Thymus (tissue), 11 donors: Measurements from ENCODE around the gene FAM118A. TPM values are rescaled to one million over a fixed set of nuclear protein-coding genes. Genes with fewer than 3 reads are reported as not detected.
A peak's percentile ranks its signal among the peaks of the same experiment; 100 is the strongest.
"Not testable (repeated sequence)": the region's sequence is repeated elsewhere in the genome, so short reads cannot be mapped to it uniquely, and the experiment has no call there.

Experiments
- DNase-seq, 9 donors: peaks; one replicate each; pipeline ENCODE4 v3.0.0-alpha.2; 2013; ENCODE audit warnings: low spot score in 9 of 9, low read depth in 6 of 9, missing footprints in 1 of 9
- H3K27ac ChIP-seq, 2 donors: one replicate each; pipeline ENCODE4 v1.5.1; 2013; ENCODE audit warnings: control low read depth in 1 of 2, low read depth in 1 of 2, low read length in 1 of 2, mild to moderate bottlenecking in 1 of 2, moderate library complexity in 1 of 2
- H3K27me3 ChIP-seq, 2 donors: one replicate each; pipeline ENCODE4 v1.5.1; 2013; ENCODE audit warnings: low read length in 1 of 2; ENCODE audit not compliant: control insufficient read depth in 2 of 2, insufficient read depth in 1 of 2
- H3K36me3 ChIP-seq, 2 donors: one replicate each; pipeline ENCODE4 v1.5.1; 2013; ENCODE audit warnings: low read length in 1 of 2, mild to moderate bottlenecking in 1 of 2, moderate library complexity in 1 of 2; ENCODE audit not compliant: control insufficient read depth in 2 of 2, insufficient read depth in 2 of 2
- H3K4me1 ChIP-seq, 2 donors: one replicate each; pipeline ENCODE4 v1.5.1; 2013; ENCODE audit warnings: low read length in 2 of 2; ENCODE audit not compliant: control insufficient read depth in 2 of 2, insufficient read depth in 2 of 2
- H3K4me3 ChIP-seq, 2 donors: one replicate each; pipeline ENCODE4 v1.5.1; 2013; ENCODE audit warnings: low read length in 2 of 2, control low read depth in 1 of 2, mild to moderate bottlenecking in 1 of 2
- H3K9me3 ChIP-seq, 2 donors: one replicate each; pipeline ENCODE4 v1.5.1; 2013; ENCODE audit warnings: low read length in 1 of 2, mild to moderate bottlenecking in 1 of 2; ENCODE audit not compliant: control insufficient read depth in 2 of 2, insufficient read depth in 1 of 2
- WGBS: extraction: QIAGEN DNeasy Blood & Tissue Kit; methylation state at CpG from one replicate; pipeline ENCODE4 v1.1.7; 2013; 5-methylcytosine and 5-hydroxymethylcytosine counted together
- polyA plus RNA-seq: library from polyadenylated mRNA; stranded (reverse); fragments of 200-250 nt; gene quantifications from one replicate; pipeline ENCODE4 v1.2.3, GENCODE V29; 2013
- total RNA-seq: library from RNA; stranded (reverse); fragments of 120-200 nt; gene quantifications from one replicate; pipeline ENCODE4 v1.2.4, GENCODE V29; 2013
- donor health status: healthy.

FAM118A gene
- total and polyA plus RNA-seq, 2 donors: 24.1 to 43.8 TPM

DNA sequence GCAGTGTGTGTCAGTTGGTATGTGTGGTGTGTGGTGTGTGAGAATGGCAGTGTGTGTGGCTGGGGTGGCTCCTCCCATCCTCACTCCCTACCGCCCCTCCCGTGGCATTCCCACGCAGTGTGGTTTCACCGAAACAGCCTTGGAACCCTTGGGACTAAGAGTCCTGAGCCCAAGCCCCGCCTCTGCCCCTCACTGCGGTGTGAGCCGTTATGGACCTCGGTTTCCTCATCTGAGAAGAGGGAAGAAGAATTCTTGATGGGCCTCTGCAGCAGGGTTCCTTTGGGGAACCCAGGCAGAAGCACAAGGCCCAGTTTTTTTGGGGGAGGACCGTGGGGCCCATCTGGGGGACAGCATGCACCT lies 17.8 kb upstream of the FAM118A start:
- H3K4me1 ChIP-seq: peaks cover 0 to 6% of the 10 kb centered on the region in 2 donors
- H3K27me3 ChIP-seq: peaks cover 0 to 16% of the 10 kb centered on the region in 2 donors
- no peaks in the 10 kb centered on the region for H3K36me3 ChIP-seq
- peaks cover 0 to 4% of the 10 kb centered on the region in 2 donors for H3K9me3 ChIP-seq
- no peak overlapping the region for H3K4me3 ChIP-seq
- no peak for DNase-seq
- 93% methylated on average over 9 of the region's 9 CpGs for WGBS
- no peak overlapping the region for H3K27ac ChIP-seq

GRCh38 chr22:45292731-45293442 lies 16.8 kb upstream of the FAM118A start:
- Histone ChIP-seq H3K27ac (no peak overlapping the region), H3K27me3 (peaks cover 0 to 12% of the 10 kb centered on the region in 2 donors), H3K36me3 (no peaks in the 10 kb centered on the region), H3K9me3 (peaks cover 0 to 4% of the 10 kb centered on the region in 2 donors), H3K4me1 (peaks cover 0 to 7% of the 10 kb centered on the region in 2 donors), H3K4me3 (no peak overlapping the region)
- 77% methylated on average over 23 of the region's 23 CpGs for WGBS
- DNase-seq: no peak

GRCh38 chr22:45294030-45294429 lies 15.7 kb upstream of the FAM118A start:
- H3K27me3 ChIP-seq: peaks cover 0 to 12% of the 10 kb centered on the region in 2 donors
- WGBS: 93% methylated on average over 6 of the region's 6 CpGs

GRCh38 chr22:45295004-45295403 lies 14.7 kb upstream of the FAM118A start:
- H3K4me3 ChIP-seq, DNase-seq, H3K36me3 ChIP-seq, H3K27me3 ChIP-seq, H3K27ac ChIP-seq, H3K9me3 ChIP-seq, H3K4me1 ChIP-seq: not testable (repeated sequence)
- WGBS: 97% methylated on average over 6 of the region's 6 CpGs

More at GRCh38 chr22:45294030-45294429, 15.7 kb upstream of the FAM118A start:
- Histone ChIP-seq H3K36me3 (no peaks in the 10 kb centered on the region), H3K4me3 (no peak overlapping the region), H3K27ac (no peak overlapping the region), H3K9me3 (peaks cover 0 to 4% of the 10 kb centered on the region in 2 donors), H3K4me1 (peaks cover 0 to 7% of the 10 kb centered on the region in 2 donors)
- DNase-seq: no peak

GRCh38 chr22:45295492-45295891 lies 14.2 kb upstream of the FAM118A start:
- no peak for DNase-seq
- Histone ChIP-seq H3K27ac (no peak overlapping the region), H3K27me3 (peaks cover 0 to 9% of the 10 kb centered on the region in 2 donors), H3K36me3 (no peaks in the 10 kb centered on the region), H3K9me3 (peaks cover 0 to 4% of the 10 kb centered on the region in 2 donors), H3K4me3 (no peak overlapping the region), H3K4me1 (peaks cover 0 to 7% of the 10 kb centered on the region in 2 donors)
- WGBS: 95% methylated on average over 9 of the region's 9 CpGs

DNA sequence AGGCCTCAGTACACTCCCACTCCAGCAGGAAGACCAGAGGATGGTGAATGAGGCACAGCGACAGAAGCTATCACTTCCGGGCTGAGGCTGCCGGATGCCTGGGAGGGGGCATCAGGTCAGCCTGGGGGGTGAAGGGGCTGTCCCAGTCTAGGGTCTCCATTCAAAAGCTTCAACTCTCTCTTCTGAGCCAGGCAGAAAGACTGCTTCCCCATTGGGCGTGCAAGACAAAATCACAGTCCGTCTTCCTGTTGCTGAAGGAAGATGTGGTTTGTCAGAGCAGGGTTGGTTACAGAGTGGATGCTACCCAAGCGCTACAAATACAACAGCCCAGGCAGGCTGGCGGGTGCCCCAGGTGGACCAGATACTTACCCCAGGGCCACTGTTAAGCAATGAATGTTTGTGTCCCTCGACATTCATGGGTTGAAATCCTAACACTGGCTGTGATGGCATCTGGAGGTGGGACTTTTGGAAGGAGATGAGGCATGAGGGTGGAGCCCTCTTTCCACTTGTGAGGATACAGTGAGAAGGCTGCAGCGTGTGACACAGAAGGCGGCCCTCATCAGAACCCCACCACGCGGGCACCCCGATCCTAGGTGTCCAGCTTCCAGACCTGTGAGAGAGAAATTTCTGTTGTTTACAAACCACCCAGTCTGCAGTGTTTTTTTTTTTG lies 13.0 kb upstream of the FAM118A start:
- peak in 4 of 9 donors; percentile 19 to 69 (median 28) for DNase-seq
- no peaks in the 10 kb centered on the region for H3K36me3 ChIP-seq
- peaks cover 0 to 9% of the 10 kb centered on the region in 2 donors for H3K27me3 ChIP-seq
- WGBS: 47% methylated on average over 13 of the region's 13 CpGs
- H3K4me1 ChIP-seq: peaks cover 0 to 7% of the 10 kb centered on the region in 2 donors
- peaks cover 0 to 4% of the 10 kb centered on the region in 2 donors for H3K9me3 ChIP-seq
- H3K27ac ChIP-seq: peak overlapping the region; percentile 68 to 81
- H3K4me3 ChIP-seq: no peak overlapping the region

DNA sequence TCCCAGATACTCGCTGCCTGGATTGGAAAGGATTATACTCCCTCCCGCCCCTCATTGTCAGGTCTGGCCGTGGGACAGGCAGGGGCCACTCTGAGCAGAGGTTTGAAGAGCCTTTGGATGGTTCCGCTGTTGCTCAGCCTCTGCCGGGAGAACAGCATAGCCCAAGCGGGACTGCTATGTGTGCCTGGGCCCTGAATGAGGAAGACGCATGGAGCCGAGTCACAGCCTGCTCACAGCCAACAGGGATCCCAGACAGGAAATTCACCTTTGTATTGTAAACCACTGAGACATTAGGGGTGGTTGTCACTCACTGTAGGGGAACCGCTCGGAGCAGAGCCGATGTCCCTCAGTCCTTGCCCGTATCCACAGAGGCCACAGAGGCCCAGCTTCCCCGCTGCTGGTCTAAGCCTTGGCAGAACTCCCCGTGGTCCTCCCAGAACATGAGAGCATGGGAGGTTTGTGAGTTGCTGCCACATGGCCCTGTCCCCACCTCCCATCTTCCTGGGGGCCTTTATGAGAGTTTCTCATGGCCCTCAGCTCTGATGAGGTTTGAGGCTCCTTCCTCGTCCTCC lies 10.7 kb upstream of the FAM118A start:
- 89% methylated on average over 15 of the region's 15 CpGs for WGBS
- no peak for DNase-seq
- Histone ChIP-seq H3K9me3 (peaks cover 0 to 4% of the 10 kb centered on the region in 2 donors), H3K27me3 (peaks cover 0 to 2% of the 10 kb centered on the region in 2 donors), H3K27ac (no peak overlapping the region), H3K4me3 (no peak overlapping the region), H3K36me3 (no peaks in the 10 kb centered on the region), H3K4me1 (peaks cover 0 to 7% of the 10 kb centered on the region in 2 donors)

DNA sequence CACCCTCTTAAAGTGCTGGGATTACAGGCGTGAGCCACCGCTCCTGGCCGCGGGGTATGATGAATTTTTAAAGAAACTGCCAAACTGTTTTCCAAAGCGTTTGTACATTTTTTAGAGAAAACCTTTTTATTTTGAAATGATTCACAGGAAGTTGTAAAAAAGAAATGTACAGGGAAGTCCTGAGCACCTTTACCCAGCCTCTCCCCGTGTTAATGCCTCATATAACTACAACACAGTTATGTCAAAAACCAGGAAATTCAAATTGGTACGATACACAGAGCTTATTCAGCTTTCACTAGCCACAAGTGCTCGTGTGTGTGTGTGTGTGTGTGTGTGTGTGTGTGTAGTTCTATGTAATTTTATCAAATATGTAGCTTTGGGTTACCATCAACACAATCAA lies 7.0 kb upstream of the FAM118A start:
- Histone ChIP-seq H3K27ac (no peak overlapping the region), H3K4me1 (no peaks in the 10 kb centered on the region), H3K4me3 (no peak overlapping the region), H3K27me3 (no peaks in the 10 kb centered on the region), H3K9me3 (no peaks in the 10 kb centered on the region), H3K36me3 (no peaks in the 10 kb centered on the region)
- whole genome bisulfite sequencing: 70% methylated on average over 8 of the region's 8 CpGs
- no peak for DNase-seq

DNA sequence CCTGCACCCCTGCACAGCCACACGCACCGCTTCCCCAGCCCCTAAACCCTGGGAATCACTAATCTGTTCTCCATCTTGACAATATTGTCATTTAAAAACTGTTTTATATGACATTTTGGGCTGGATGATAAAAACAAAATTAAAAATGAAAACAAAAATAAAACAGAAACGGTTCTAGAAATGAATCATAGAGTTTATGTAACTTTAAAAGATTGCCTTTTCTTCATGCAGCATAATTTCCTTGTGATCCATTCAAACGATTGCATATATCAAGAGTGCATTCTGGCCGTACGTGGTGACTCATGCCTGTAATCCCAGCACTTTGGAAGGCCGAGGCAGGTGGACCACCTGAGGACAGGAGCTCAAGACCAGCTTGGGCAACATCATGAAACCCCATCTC lies 6.6 kb upstream of the FAM118A start:
- no peaks in the 10 kb centered on the region for H3K9me3 ChIP-seq
- no peak overlapping the region for H3K27ac ChIP-seq
- WGBS: 95% methylated on average over 7 of the region's 7 CpGs
- no peaks in the 10 kb centered on the region for H3K4me1 ChIP-seq
- no peaks in the 10 kb centered on the region for H3K36me3 ChIP-seq
- DNase-seq: no peak
- no peak overlapping the region for H3K4me3 ChIP-seq
- H3K27me3 ChIP-seq: no peaks in the 10 kb centered on the region
